ENCODE measurements around the gene RPS2. TPM values are rescaled to one million over a fixed set of nuclear protein-coding genes. Genes with fewer than 3 reads are reported as not detected.

Gene RPS2
- total RNA-seq, 1 experiment from 2014 or later = 4,836 TPM

GRCh38 chr16:1918351-1919326, 46.0 kb downstream of the RPS2 start, which contains the start of gene HS3ST6:
TSS of gene HS3ST6 (minus strand) at chr16:1918415. CDS start at chr16:1918323, 92 bp downstream.
- peaks cover 6% of the 10 kb centered on the region for H3K4me1 Mint-ChIP-seq (ENCODE audit: insufficient read depth, unreplicated experiment)
- no peaks in the 10 kb centered on the region for H3K36me3 Mint-ChIP-seq (ENCODE audit: insufficient read depth, unreplicated experiment)
- TF ChIP-seq CTCF (IDR thresholded peaks at IDR 0.05; ENCODE audit: unreplicated experiment) = no peak
- no peak within 1 kb of the TSS for H3K27ac Mint-ChIP-seq (ENCODE audit: low read depth, unreplicated experiment)
- BruUV-seq (replicated peaks) = no TSS peak
- no peak within 1 kb of the TSS for H3K4me3 Mint-ChIP-seq (ENCODE audit: unreplicated experiment)
- intact Hi-C loops (cut with micrococcal nuclease) = no loop called here
- POLR2A ChIA-PET = no interaction called here
- H3K27me3 Mint-ChIP-seq (ENCODE audit: insufficient read depth, unreplicated experiment) = peaks cover 49% of the 10 kb centered on the region
- DNase-seq (ENCODE audit: unreplicated experiment) = no peak
- H3K9me3 Mint-ChIP-seq (ENCODE audit: unreplicated experiment) = no peaks in the 10 kb centered on the region
- CTCF ChIA-PET = interaction anchor here (0.7 kb wide), 1 partner anchor 90 kb away, joined by 3 read pairs; no protein-coding TSS in a partner anchor

GRCh38 chr16:1917665-1918350, 46.8 kb downstream of the RPS2 start:
- H3K4me1 Mint-ChIP-seq (ENCODE audit: insufficient read depth, unreplicated experiment) = peaks cover 6% of the 10 kb centered on the region
- no peaks in the 10 kb centered on the region for H3K9me3 Mint-ChIP-seq (ENCODE audit: unreplicated experiment)
- ChIA-PET POLR2A (no interaction called here), CTCF (no interaction called here)
- intact Hi-C loops (cut with micrococcal nuclease) = no loop called here
- no peak overlapping the region for H3K4me3 Mint-ChIP-seq (ENCODE audit: unreplicated experiment)
- no peak for DNase-seq (ENCODE audit: unreplicated experiment)
- H3K27ac Mint-ChIP-seq (ENCODE audit: low read depth, unreplicated experiment) = no peak overlapping the region
- H3K36me3 Mint-ChIP-seq (ENCODE audit: insufficient read depth, unreplicated experiment) = no peaks in the 10 kb centered on the region
- no peak for TF ChIP-seq CTCF (IDR thresholded peaks at IDR 0.05; ENCODE audit: unreplicated experiment)
- BruUV-seq (replicated peaks) = no TSS peak
- H3K27me3 Mint-ChIP-seq (ENCODE audit: insufficient read depth, unreplicated experiment) = peaks cover 49% of the 10 kb centered on the region

- POLR2A ChIA-PET = interaction anchor here (0.8 kb wide), 1 partner anchor 37 kb away, joined by 3 read pairs; no protein-coding TSS in a partner anchor
- H3K4me1 Mint-ChIP-seq (ENCODE audit: insufficient read depth, unreplicated experiment) = peaks cover 6% of the 10 kb centered on the region
- DNase-seq (ENCODE audit: unreplicated experiment) = no peak
- H3K27me3 Mint-ChIP-seq (ENCODE audit: insufficient read depth, unreplicated experiment) = peaks cover 49% of the 10 kb centered on the region
- intact Hi-C loops (cut with micrococcal nuclease) = no loop called here
- H3K36me3 Mint-ChIP-seq (ENCODE audit: insufficient read depth, unreplicated experiment) = no peaks in the 10 kb centered on the region
- no peak overlapping the region for H3K27ac Mint-ChIP-seq (ENCODE audit: low read depth, unreplicated experiment)
- no peaks in the 10 kb centered on the region for H3K9me3 Mint-ChIP-seq (ENCODE audit: unreplicated experiment)
- no TSS peak for BruUV-seq (replicated peaks)
- CTCF ChIA-PET = no interaction called here
- no peak for TF ChIP-seq CTCF (IDR thresholded peaks at IDR 0.05; ENCODE audit: unreplicated experiment)
- no peak overlapping the region for H3K4me3 Mint-ChIP-seq (ENCODE audit: unreplicated experiment)
Observed at GRCh38 chr16:1917056-1917664, 47.5 kb downstream of the RPS2 start.

- Mint-ChIP-seq H3K36me3 (ENCODE audit: insufficient read depth, unreplicated experiment) (no peaks in the 10 kb centered on the region), H3K4me3 (ENCODE audit: unreplicated experiment) (no peak overlapping the region), H3K9me3 (ENCODE audit: unreplicated experiment) (no peaks in the 10 kb centered on the region), H3K27ac (ENCODE audit: low read depth, unreplicated experiment) (no peak overlapping the region), H3K27me3 (ENCODE audit: insufficient read depth, unreplicated experiment) (peaks cover 47% of the 10 kb centered on the region), H3K4me1 (ENCODE audit: insufficient read depth, unreplicated experiment) (peaks cover 6% of the 10 kb centered on the region)
- POLR2A ChIA-PET = interaction anchor here (0.6 to 0.8 kb wide), 2 partner anchors 37 to 161 kb away, joined by 3 read pairs; no protein-coding TSS in a partner anchor
- BruUV-seq (replicated peaks) = no TSS peak
- DNase-seq (ENCODE audit: unreplicated experiment) = no peak
- CTCF ChIA-PET = interaction anchor here (0.7 to 1.4 kb wide), 2 partner anchors 46 to 69 kb away, joined by 3 to 4 read pairs; no protein-coding TSS in a partner anchor
- intact Hi-C loops (cut with micrococcal nuclease) = no loop called here
- TF ChIP-seq CTCF (IDR thresholded peaks at IDR 0.05; ENCODE audit: unreplicated experiment) = no peak
Observed at GRCh38 chr16:1916640-1916990, 48.0 kb downstream of the RPS2 start.

Data from MCF 10A (cell line).